Activated effector memory CD4-positive, alpha-beta T cell treated with anti-CD3 and anti-CD28 coated beads, Interleukin-2, amount 50 U/mL, for 16 hours (primary cell): Measurements from ENCODE around the gene PTPN14.

Experiments used
- DNase-seq: peaks from one replicate; pipeline ENCODE4 v3.0.0-alpha.2; 2020

PTPN14 gene

GRCh38 chr1:214567481-214567980 is 16.1 kb upstream of the PTPN14 start:
- no peak for DNase-seq

- DNase-seq: no peak
These were observed 15.0 kb upstream of the PTPN14 start for GRCh38 chr1:214566158-214567104.

GRCh38 chr1:214565310-214565709 is 13.9 kb upstream of the PTPN14 start:
- DNase-seq: no peak

- no peak for DNase-seq
These were observed 12.5 kb upstream of the PTPN14 start for GRCh38 chr1:214563881-214564280.

GRCh38 chr1:214557952-214558735 is 6.7 kb upstream of the PTPN14 start:
- DNase-seq: no peak

GRCh38 chr1:214553142-214553710 is 1.8 kb upstream of the PTPN14 start:
- DNase-seq: no peak

- no peak for DNase-seq
These were observed 789 bp upstream of the PTPN14 start for GRCh38 chr1:214552174-214552608.

GRCh38 chr1:214550857-214551435 is 456 bp downstream of the PTPN14 start:
- no peak for DNase-seq

GRCh38 chr1:214550013-214550856 is 1.2 kb downstream of the PTPN14 start:
- no peak for DNase-seq

- no peak for DNase-seq
These were observed 1.8 kb downstream of the PTPN14 start for GRCh38 chr1:214549604-214550003.

GRCh38 chr1:214548988-214549387 is 2.4 kb downstream of the PTPN14 start:
- DNase-seq: no peak

- DNase-seq: no peak
These were observed 3.1 kb downstream of the PTPN14 start for GRCh38 chr1:214548271-214548670.

GRCh38 chr1:214547747-214548146 is 3.7 kb downstream of the PTPN14 start:
- DNase-seq: no peak

GRCh38 chr1:214546886-214547641 is 4.3 kb downstream of the PTPN14 start:
- DNase-seq: no peak

GRCh38 chr1:214546084-214546483 is 5.3 kb downstream of the PTPN14 start:
- DNase-seq: no peak

GRCh38 chr1:214545293-214545692 is 6.1 kb downstream of the PTPN14 start:
- no peak for DNase-seq

- DNase-seq: no peak
These were observed 6.6 kb downstream of the PTPN14 start for GRCh38 chr1:214544791-214545190.

GRCh38 chr1:214542275-214543199 is 8.9 kb downstream of the PTPN14 start:
- DNase-seq: no peak

GRCh38 chr1:214541693-214542092 is 9.7 kb downstream of the PTPN14 start:
- no peak for DNase-seq

- no peak for DNase-seq
These were observed 10.2 kb downstream of the PTPN14 start for GRCh38 chr1:214541206-214541605.
